HepG2 (cell line): ENCODE measurements around the gene THY1.

Experiments
- BHLHE40 ChIP-seq: IDR thresholded peaks from 2 replicates; pipeline ENCODE4 v1.6.1; 2011; ENCODE audit warnings: low read length, improper control_type of control experiment
- TBX2 ChIP-seq: sonication (generic); formaldehyde crosslinking; IDR thresholded peaks from 2 replicates; pipeline ENCODE4 v1.5.0; 2020; ENCODE audit warnings: missing genetic modification reagents, mild to moderate bottlenecking, borderline replicate concordance
- TCF7L2 ChIP-seq: IDR thresholded peaks from 2 replicates; pipeline ENCODE4 v1.6.1; 2011; ENCODE audit warnings: mild to moderate bottlenecking, low read depth, low read length, moderate library complexity

- TF ChIP-seq TCF7L2 (no peak), BHLHE40 (no peak), TBX2 (no peak)
Observed at GRCh38 chr11:119377961-119378667, 44.9 kb downstream of the THY1 start.
